ENCODE measurements around the gene CCDC120. TPM values are rescaled to one million over a fixed set of nuclear protein-coding genes. Genes with fewer than 3 reads are reported as not detected.

The CCDC120 gene, protein sequence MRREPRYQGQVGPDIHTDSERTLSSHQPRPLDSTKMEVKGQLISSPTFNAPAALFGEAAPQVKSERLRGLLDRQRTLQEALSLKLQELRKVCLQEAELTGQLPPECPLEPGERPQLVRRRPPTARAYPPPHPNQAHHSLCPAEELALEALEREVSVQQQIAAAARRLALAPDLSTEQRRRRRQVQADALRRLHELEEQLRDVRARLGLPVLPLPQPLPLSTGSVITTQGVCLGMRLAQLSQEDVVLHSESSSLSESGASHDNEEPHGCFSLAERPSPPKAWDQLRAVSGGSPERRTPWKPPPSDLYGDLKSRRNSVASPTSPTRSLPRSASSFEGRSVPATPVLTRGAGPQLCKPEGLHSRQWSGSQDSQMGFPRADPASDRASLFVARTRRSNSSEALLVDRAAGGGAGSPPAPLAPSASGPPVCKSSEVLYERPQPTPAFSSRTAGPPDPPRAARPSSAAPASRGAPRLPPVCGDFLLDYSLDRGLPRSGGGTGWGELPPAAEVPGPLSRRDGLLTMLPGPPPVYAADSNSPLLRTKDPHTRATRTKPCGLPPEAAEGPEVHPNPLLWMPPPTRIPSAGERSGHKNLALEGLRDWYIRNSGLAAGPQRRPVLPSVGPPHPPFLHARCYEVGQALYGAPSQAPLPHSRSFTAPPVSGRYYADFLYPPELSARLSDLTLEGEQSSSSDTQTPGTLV
- total RNA-seq (0.98 TPM), polyA plus RNA-seq (ENCODE audit: insufficient read depth in 1 of 8, insufficient read length in 8 of 8, low replicate concordance in 1 of 8) (1 to 10 TPM; 3.3 to 6.0 (median 4.1) TPM)
- long read RNA-seq, donor 1, partial matches to known transcripts, result 0 of 1 reads
- long read RNA-seq, donor 1, other reads (novel, unspliced or antisense), result 0 of 1 reads
- long read RNA-seq, donor 2, partial matches to known transcripts, result 0 of 1 reads
- long read RNA-seq, donor 2, other reads (novel, unspliced or antisense), result 0 of 1 reads
- long read RNA-seq, donor 3, result 0 reads
- long read RNA-seq, donor 4, partial matches to known transcripts, result 0 of 1 reads
- long read RNA-seq, donor 4, other reads (novel, unspliced or antisense), result 0 of 1 reads
- long read RNA-seq, donor 5, partial matches to known transcripts, result 0 of 4 reads
- long read RNA-seq, donor 5, other reads (novel, unspliced or antisense), result 0 of 4 reads
- long read RNA-seq, donor 6, partial matches to known transcripts, result 0 of 2 reads
- long read RNA-seq, donor 6, other reads (novel, unspliced or antisense), result 0 of 2 reads
- long read RNA-seq, donor 7, partial matches to known transcripts, result 0 of 1 reads
- long read RNA-seq, donor 7, other reads (novel, unspliced or antisense), result 0 of 1 reads
- long read RNA-seq, donor 8, result 0 reads
- long read RNA-seq, donor 9, partial matches to known transcripts, result 0 of 3 reads
- long read RNA-seq, donor 9, other reads (novel, unspliced or antisense), result 0 of 3 reads
- long read RNA-seq, donor 10, partial matches to known transcripts, result 0 of 2 reads
- long read RNA-seq, donor 10, other reads (novel, unspliced or antisense), result 0 of 2 reads
- long read RNA-seq, donor 11, partial matches to known transcripts, result 34 of 37 reads
- long read RNA-seq, donor 11, other reads (novel, unspliced or antisense), result 0 of 37 reads

DNA sequence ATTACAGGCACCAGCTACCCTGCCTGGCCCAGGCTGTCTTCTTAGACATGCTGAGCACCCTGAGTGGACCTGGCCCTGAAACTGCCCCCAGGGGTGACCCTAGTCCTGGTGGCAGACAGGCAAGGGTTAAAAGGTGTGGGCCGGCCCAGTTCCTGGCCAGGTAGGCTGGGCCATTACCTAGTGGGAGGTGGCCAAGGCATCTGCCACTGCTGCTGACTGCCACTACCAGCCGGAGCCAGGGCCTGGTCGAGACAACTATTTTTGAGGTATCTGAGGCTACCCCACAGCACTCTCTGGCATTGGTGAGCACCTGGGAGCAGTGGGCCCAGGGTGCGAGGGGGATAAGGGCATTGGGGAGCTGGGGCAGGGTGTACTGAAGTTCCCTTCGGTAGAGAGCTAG lies at the start of gene CCDC120:
Gene CCDC120 (plus strand): TSS at position 206 of the 400 bp plus-strand sequence. CDS start 3,043 bp downstream, outside the sequence.
- Histone ChIP-seq H3K4me3 (ENCODE audit: low read length) (no peak within 1 kb of the TSS), H3K27me3 (ENCODE audit: control insufficient read depth, insufficient read depth, low read length) (no peaks in the 10 kb centered on the region), H3K9me3 (replicated peaks; ENCODE audit: control insufficient read depth, low read depth, low read length) (no peaks in the 10 kb centered on the region), H3K36me3 (ENCODE audit: control insufficient read depth, insufficient read depth, low read length) (no peaks in the 10 kb centered on the region), H3K4me1 (ENCODE audit: control insufficient read depth, insufficient read depth, low read length) (no peaks in the 10 kb centered on the region), H3K27ac (ENCODE audit: low read length) (no peak within 1 kb of the TSS)
- no peak for DNase-seq
- 57% methylated on average over 2 of the region's 5 CpGs for WGBS (ENCODE audit: insufficient coverage)

- Histone ChIP-seq H3K4me3 (ENCODE audit: low read length) (no peak overlapping the region), H3K9me3 (replicated peaks; ENCODE audit: control insufficient read depth, low read depth, low read length) (no peaks in the 10 kb centered on the region), H3K36me3 (ENCODE audit: control insufficient read depth, insufficient read depth, low read length) (no peaks in the 10 kb centered on the region), H3K4me1 (ENCODE audit: control insufficient read depth, insufficient read depth, low read length) (no peaks in the 10 kb centered on the region), H3K27ac (ENCODE audit: low read length) (no peak overlapping the region), H3K27me3 (ENCODE audit: control insufficient read depth, insufficient read depth, low read length) (no peaks in the 10 kb centered on the region)
- DNase-seq, result no peak
- WGBS (ENCODE audit: insufficient coverage), result no CpG with 5 or more reads among the region's 2 CpGs
These were observed 39.7 kb upstream of the CCDC120 start for GRCh38 chrX:49019050-49019449.

DNA sequence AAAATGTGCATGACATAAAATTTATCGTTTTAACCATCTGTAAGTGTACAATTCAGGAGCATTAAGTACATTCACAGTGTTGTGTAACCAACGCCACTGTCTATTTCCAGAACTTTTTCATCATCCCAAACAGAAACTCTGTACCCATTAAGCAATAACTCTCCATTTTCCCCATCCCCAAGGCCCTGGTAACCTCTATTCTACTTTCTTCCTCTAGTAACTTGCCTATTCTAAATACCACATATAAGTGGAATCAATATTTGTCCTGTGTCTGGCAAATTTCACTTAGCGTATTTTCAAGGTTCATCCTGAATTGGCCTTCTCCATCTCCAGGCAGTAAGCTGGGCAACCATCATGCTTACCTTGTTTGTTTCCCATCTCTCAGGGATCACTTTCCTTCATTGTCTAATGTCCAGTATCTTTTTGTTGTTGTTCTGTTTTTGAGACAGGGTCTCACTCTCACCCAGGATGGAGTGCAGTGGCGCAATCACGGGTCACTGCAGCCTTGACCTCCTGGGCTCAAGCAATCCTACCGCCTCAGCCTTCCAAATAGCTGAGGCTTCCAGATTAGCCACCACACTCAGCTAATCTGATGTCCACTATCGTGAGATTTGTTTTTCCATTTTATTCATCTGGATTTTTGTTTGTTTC lies 39.1 kb upstream of the CCDC120 start:
- H3K9me3 ChIP-seq (replicated peaks; ENCODE audit: control insufficient read depth, low read depth, low read length), result no peaks in the 10 kb centered on the region
- WGBS (ENCODE audit: insufficient coverage), result 94% methylated on average over 4 of the region's 7 CpGs
- H3K4me1 ChIP-seq (ENCODE audit: control insufficient read depth, insufficient read depth, low read length), result no peaks in the 10 kb centered on the region

DNA sequence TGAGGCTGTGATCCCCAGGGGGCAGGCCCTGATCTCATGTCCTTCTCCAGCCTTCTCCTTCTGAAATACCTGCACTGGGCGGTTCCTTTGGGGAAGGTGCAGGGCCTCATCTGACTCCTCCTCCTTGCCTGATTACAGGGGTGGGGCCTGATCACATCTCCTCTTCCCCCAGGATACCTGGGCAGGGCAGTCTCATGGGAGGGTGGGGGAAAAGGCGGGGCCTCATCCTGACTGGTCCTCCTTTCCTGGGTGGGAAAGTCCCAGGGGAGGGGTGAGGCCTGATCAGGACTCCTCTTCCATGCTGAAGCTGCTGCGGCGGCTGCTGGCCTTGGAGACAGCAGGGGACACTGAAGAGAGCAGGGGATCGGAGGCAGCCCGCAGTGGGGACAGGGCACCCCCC lies 28.9 kb upstream of the CCDC120 start:
- no peak overlapping the region for H3K4me3 ChIP-seq (ENCODE audit: low read length)
- DNase-seq, result no peak
- H3K36me3 ChIP-seq (ENCODE audit: control insufficient read depth, insufficient read depth, low read length), result peaks cover 31% of the 10 kb centered on the region
- no peak overlapping the region for H3K27ac ChIP-seq (ENCODE audit: low read length)
- no peaks in the 10 kb centered on the region for H3K4me1 ChIP-seq (ENCODE audit: control insufficient read depth, insufficient read depth, low read length)
- no peaks in the 10 kb centered on the region for H3K9me3 ChIP-seq (replicated peaks; ENCODE audit: control insufficient read depth, low read depth, low read length)
- no peaks in the 10 kb centered on the region for H3K27me3 ChIP-seq (ENCODE audit: control insufficient read depth, insufficient read depth, low read length)
- no CpG with 5 or more reads among the region's 6 CpGs for WGBS (ENCODE audit: insufficient coverage)

More for the DNA sequence above, 39.1 kb upstream of the CCDC120 start:
- Histone ChIP-seq H3K4me3 (ENCODE audit: low read length) (no peak overlapping the region), H3K36me3 (ENCODE audit: control insufficient read depth, insufficient read depth, low read length) (no peaks in the 10 kb centered on the region), H3K27me3 (ENCODE audit: control insufficient read depth, insufficient read depth, low read length) (no peaks in the 10 kb centered on the region), H3K27ac (ENCODE audit: low read length) (no peak overlapping the region)
- DNase-seq, result no peak

GRCh38 chrX:49030283-49030682 lies 28.5 kb upstream of the CCDC120 start:
- no peak for DNase-seq
- H3K4me1 ChIP-seq (ENCODE audit: control insufficient read depth, insufficient read depth, low read length), result no peaks in the 10 kb centered on the region
- no peak overlapping the region for H3K4me3 ChIP-seq (ENCODE audit: low read length)
- no peaks in the 10 kb centered on the region for H3K9me3 ChIP-seq (replicated peaks; ENCODE audit: control insufficient read depth, low read depth, low read length)
- H3K27me3 ChIP-seq (ENCODE audit: control insufficient read depth, insufficient read depth, low read length), result no peaks in the 10 kb centered on the region
- 81% methylated on average over 4 of the region's 6 CpGs for WGBS (ENCODE audit: insufficient coverage)
- H3K27ac ChIP-seq (ENCODE audit: low read length), result no peak overlapping the region
- H3K36me3 ChIP-seq (ENCODE audit: control insufficient read depth, insufficient read depth, low read length), result peaks cover 31% of the 10 kb centered on the region

GRCh38 chrX:49037883-49038475 lies 20.8 kb upstream of the CCDC120 start:
- WGBS (ENCODE audit: insufficient coverage), result 93% methylated on average over 11 of the region's 15 CpGs

DNA sequence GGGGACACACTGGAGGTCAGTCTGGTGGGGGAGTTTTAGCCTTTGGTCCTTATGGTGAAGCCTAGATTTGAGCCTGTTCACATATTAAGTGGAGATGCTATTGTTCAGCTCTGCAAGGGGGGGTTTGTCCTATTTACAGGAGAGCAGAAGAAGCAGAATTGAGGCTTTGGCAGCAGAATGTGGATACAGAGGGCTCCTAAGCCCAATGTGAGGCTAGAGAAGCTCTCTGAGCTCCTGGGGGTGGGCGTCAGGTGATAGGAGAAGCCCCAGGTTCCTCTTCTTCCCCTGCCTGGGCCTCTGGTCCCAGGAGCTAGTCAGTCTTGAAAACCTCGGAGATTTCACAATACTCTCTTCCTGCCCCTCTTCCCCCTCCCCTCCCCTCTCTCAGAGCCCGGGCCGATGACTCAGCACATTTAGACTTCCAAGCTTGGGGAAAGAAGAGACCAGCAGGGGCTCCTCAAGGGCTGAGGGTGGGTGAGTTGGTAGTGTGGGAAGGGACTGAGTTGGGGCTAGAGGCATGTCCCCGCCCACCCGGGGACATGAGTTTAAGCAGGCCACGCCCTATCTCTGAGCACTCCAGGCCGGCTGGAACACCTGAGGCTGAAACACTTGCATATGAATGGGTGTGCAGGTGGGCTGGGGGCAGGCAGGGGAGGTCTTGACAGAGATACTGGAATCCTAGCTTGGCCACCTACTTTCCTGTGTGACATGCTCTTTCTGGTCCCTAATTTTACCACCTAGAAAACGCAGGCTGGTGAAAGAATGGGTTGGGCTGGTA lies 19.0 kb upstream of the CCDC120 start:
- Histone ChIP-seq H3K36me3 (ENCODE audit: control insufficient read depth, insufficient read depth, low read length) (peaks cover 28% of the 10 kb centered on the region), H3K27me3 (ENCODE audit: control insufficient read depth, insufficient read depth, low read length) (no peaks in the 10 kb centered on the region), H3K27ac (ENCODE audit: low read length) (peak overlapping the region; percentile 44), H3K9me3 (replicated peaks; ENCODE audit: control insufficient read depth, low read depth, low read length) (no peaks in the 10 kb centered on the region), H3K4me3 (ENCODE audit: low read length) (no peak overlapping the region), H3K4me1 (ENCODE audit: control insufficient read depth, insufficient read depth, low read length) (peaks cover 26% of the 10 kb centered on the region)
- peak; percentile 83 for DNase-seq
- WGBS (ENCODE audit: insufficient coverage), result 41% methylated on average over 3 of the region's 9 CpGs

More at GRCh38 chrX:49037883-49038475, 20.8 kb upstream of the CCDC120 start:
- peaks cover 40% of the 10 kb centered on the region for H3K36me3 ChIP-seq (ENCODE audit: control insufficient read depth, insufficient read depth, low read length)
- no peaks in the 10 kb centered on the region for H3K9me3 ChIP-seq (replicated peaks; ENCODE audit: control insufficient read depth, low read depth, low read length)
- H3K4me3 ChIP-seq (ENCODE audit: low read length), result no peak overlapping the region
- peaks cover 21% of the 10 kb centered on the region for H3K4me1 ChIP-seq (ENCODE audit: control insufficient read depth, insufficient read depth, low read length)
- no peak overlapping the region for H3K27ac ChIP-seq (ENCODE audit: low read length)
- DNase-seq, result no peak
- H3K27me3 ChIP-seq (ENCODE audit: control insufficient read depth, insufficient read depth, low read length), result no peaks in the 10 kb centered on the region

DNA sequence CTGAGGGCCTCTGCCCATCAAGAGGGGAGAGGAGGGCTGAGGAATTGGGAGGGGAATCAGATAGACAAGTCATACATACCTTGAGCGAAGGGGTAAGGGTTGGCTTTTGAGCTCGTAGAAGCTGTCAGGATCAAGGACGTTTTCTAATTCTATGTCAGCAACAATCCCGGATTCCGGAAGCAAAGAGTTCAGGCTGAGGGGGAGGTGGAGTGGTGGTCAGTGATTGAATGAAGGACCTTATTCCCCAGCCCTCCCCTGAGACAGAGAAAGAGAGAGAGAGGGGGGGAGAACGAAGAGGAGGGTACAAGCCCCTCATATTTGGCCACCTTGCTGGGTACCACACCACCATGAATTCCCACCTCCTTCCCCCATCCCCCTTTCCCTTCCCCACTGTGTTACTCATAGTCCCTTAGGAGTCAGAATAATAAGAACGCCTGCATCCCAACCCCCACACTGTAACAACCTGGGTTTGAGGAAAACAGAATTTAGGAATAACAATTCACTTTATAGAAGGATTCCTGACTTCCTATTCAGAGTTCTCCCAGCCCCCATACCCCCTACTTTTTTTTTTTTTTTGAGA lies 18.3 kb upstream of the CCDC120 start:
- DNase-seq, result no peak
- Histone ChIP-seq H3K9me3 (replicated peaks; ENCODE audit: control insufficient read depth, low read depth, low read length) (no peaks in the 10 kb centered on the region), H3K27ac (ENCODE audit: low read length) (peak overlapping the region; percentile 44), H3K4me3 (ENCODE audit: low read length) (no peak overlapping the region), H3K36me3 (ENCODE audit: control insufficient read depth, insufficient read depth, low read length) (peaks cover 28% of the 10 kb centered on the region), H3K27me3 (ENCODE audit: control insufficient read depth, insufficient read depth, low read length) (no peaks in the 10 kb centered on the region), H3K4me1 (ENCODE audit: control insufficient read depth, insufficient read depth, low read length) (peaks cover 26% of the 10 kb centered on the region)
- WGBS (ENCODE audit: insufficient coverage), result 0% methylated on average over 1 of the region's 7 CpGs
